SK-N-SH (cell line): Measurements from ENCODE around the gene LIX1L. TPM values are rescaled to one million over a fixed set of nuclear protein-coding genes. Genes with fewer than 3 reads are reported as not detected.

Experiments
- CTCF ChIA-PET: fragments of 300-600, 350-600 bp; formaldehyde crosslinking; extraction: SDS; loops from one replicate; lab custom pipeline; 2021; lab: Yijun Ruan, JAX
- POLR2A ChIA-PET: fragments of 350-600 bp; sonication (Branson Sonifier 250); formaldehyde crosslinking; extraction: SDS; loops from one replicate; lab custom pipeline; 2020; ENCODE audit warnings: antibody characterized with exemption, inconsistent platforms; lab: Yijun Ruan, JAX
- DNase-seq: peaks from one replicate; pipeline ENCODE4 v3.0.0; 2012
- H2AFZ ChIP-seq: fragments of 200-600 bp; sonication (generic); 2 replicates; pipeline ENCODE4 v1.8.1; 2016; ENCODE audit warnings: antibody characterized with exemption, mild to moderate bottlenecking, low read depth
- H3F3A ChIP-seq: fragments of 200-600 bp; sonication (generic); replicated peaks from 2 replicates; pipeline ENCODE3; 2016; ENCODE audit warnings: antibody characterized with exemption, mild to moderate bottlenecking; ENCODE audit not compliant: insufficient read depth
- H3K27ac ChIP-seq, 2 experiments: fragments of 200-500 bp in 1 of 2; fragments of 200-600 bp in 1 of 2; sonication (Bioruptor generic) in 1 of 2; sonication (generic), shearing (Covaris generic) in 1 of 2; 2 replicates each; pipeline versions ENCODE4 v1.5.1 to v1.6.1; 2014 to 2016; ENCODE audit warnings: low read depth in 2 of 2, inconsistent platforms in 1 of 2, low read length in 1 of 2, mild to moderate bottlenecking in 1 of 2, mixed read lengths in 1 of 2
- H3K27me3 ChIP-seq: fragments of 200-600 bp; sonication (generic), shearing (Covaris generic); 2 replicates; pipeline ENCODE4 v1.6.1; 2016; ENCODE audit warnings: mixed run types; ENCODE audit not compliant: insufficient read depth
- H3K36me3 ChIP-seq, 2 experiments: fragments of 200-500 bp in 1 of 2; fragments of 200-600 bp in 1 of 2; sonication (Bioruptor generic) in 1 of 2; sonication (generic) in 1 of 2; replicated peaks in 1 of 2; 2 replicates each; pipeline versions ENCODE3 to v1.5.1; 2014 to 2016; ENCODE audit warnings: low read length in 1 of 2, mild to moderate bottlenecking in 1 of 2; ENCODE audit not compliant: insufficient read depth in 2 of 2, control insufficient read depth in 1 of 2
- H3K4me1 ChIP-seq, 2 experiments: fragments of 200-500 bp in 1 of 2; fragments of 200-600 bp in 1 of 2; sonication (Bioruptor generic) in 1 of 2; sonication (generic), shearing (Covaris generic) in 1 of 2; 2 replicates each; pipeline versions ENCODE4 v1.5.1 to v1.6.1; 2014 to 2016; ENCODE audit warnings: low read depth in 1 of 2, low read length in 1 of 2, mixed run types in 1 of 2; ENCODE audit not compliant: insufficient read depth in 2 of 2, control insufficient read depth in 1 of 2
- H3K4me2 ChIP-seq: fragments of 200-600 bp; sonication (generic), shearing (Covaris generic); 2 replicates; pipeline ENCODE4 v1.6.1; 2017; ENCODE audit warnings: mixed run types
- H3K4me3 ChIP-seq, 2 experiments: fragments of 200-500 bp in 1 of 2; fragments of 200-600 bp in 1 of 2; sonication (Bioruptor generic) in 1 of 2; sonication (generic), shearing (Covaris generic) in 1 of 2; 2 replicates each; pipeline versions ENCODE4 v1.5.1 to v1.8.1; 2014 to 2016; ENCODE audit warnings: low read depth in 2 of 2, inconsistent platforms in 1 of 2, low read length in 1 of 2, mild to moderate bottlenecking in 1 of 2, mixed read lengths in 1 of 2, moderate library complexity in 1 of 2
- H3K79me2 ChIP-seq: fragments of 200-600 bp; sonication (generic); 2 replicates; pipeline ENCODE4 v1.8.1; 2017; ENCODE audit warnings: mild to moderate bottlenecking; ENCODE audit not compliant: insufficient read depth
- H3K9ac ChIP-seq: fragments of 200-600 bp; sonication (generic); 2 replicates; pipeline ENCODE4 v1.6.1; 2017; ENCODE audit warnings: mixed run types
- H3K9me2 ChIP-seq: fragments of 200-600 bp; sonication (generic); 2 replicates; pipeline ENCODE4 v1.6.1; 2017; ENCODE audit warnings: mixed run types
- H3K9me3 ChIP-seq: fragments of 200-600 bp; sonication (generic); 2 replicates; pipeline ENCODE4 v1.6.1; 2017; ENCODE audit warnings: mixed run types, mild to moderate bottlenecking, moderate library complexity
- H4K20me1 ChIP-seq: fragments of 200-600 bp; sonication (generic); 2 replicates; pipeline ENCODE4 v1.6.1; 2017; ENCODE audit warnings: mild to moderate bottlenecking, mixed run types; ENCODE audit not compliant: insufficient read depth
- ELF1 ChIP-seq: IDR thresholded peaks from 2 replicates; pipeline ENCODE4 v1.4.0; 2012
- EP300 ChIP-seq, 2 experiments: IDR thresholded peaks; 2 replicates each; pipeline versions ENCODE4 v1.4.0 to v1.6.1; 2012; ENCODE audit warnings: borderline replicate concordance in 1 of 2, low read depth in 1 of 2, low read length in 1 of 2
- FOSL2 ChIP-seq: IDR thresholded peaks from 2 replicates; pipeline ENCODE4 v1.4.0; 2012; ENCODE audit warnings: low read depth, mild to moderate bottlenecking, moderate library complexity, borderline replicate concordance
- FOXM1 ChIP-seq: IDR thresholded peaks from 2 replicates; pipeline ENCODE4 v1.4.0; 2012; ENCODE audit warnings: low read depth, mild to moderate bottlenecking
- MXI1 ChIP-seq: IDR thresholded peaks from 2 replicates; pipeline ENCODE4 v1.6.1; 2012; ENCODE audit warnings: mild to moderate bottlenecking, low read depth, low read length, improper control_type of control experiment
- NFIC ChIP-seq: IDR thresholded peaks from 2 replicates; pipeline ENCODE4 v1.4.0; 2012; ENCODE audit warnings: borderline replicate concordance
- RAD21 ChIP-seq: IDR thresholded peaks from 2 replicates; pipeline ENCODE4 v1.6.1; 2012; ENCODE audit warnings: mild to moderate bottlenecking, low read length
- RFX5 ChIP-seq: IDR thresholded peaks from 2 replicates; pipeline ENCODE4 v1.6.1; 2012; ENCODE audit warnings: mild to moderate bottlenecking, improper control_type of control experiment, low read length
- RXRA ChIP-seq: IDR thresholded peaks from 2 replicates; pipeline ENCODE4 v1.4.0; 2012; ENCODE audit warnings: low read depth, mild to moderate bottlenecking, borderline replicate concordance
- SIN3A ChIP-seq: IDR thresholded peaks from 2 replicates; pipeline ENCODE4 v1.6.1; 2012; ENCODE audit warnings: low read depth, mild to moderate bottlenecking, low read length, moderate library complexity, borderline replicate concordance
- TCF12 ChIP-seq: IDR thresholded peaks from 2 replicates; pipeline ENCODE4 v1.4.0; 2012
- TEAD4 ChIP-seq: IDR thresholded peaks from 2 replicates; pipeline ENCODE4 v1.4.0; 2012; ENCODE audit warnings: mild to moderate bottlenecking, borderline replicate concordance; ENCODE audit not compliant: insufficient read depth
- WGBS: methylation state at CpG from one replicate; pipeline ENCODE4 v1.1.6; 2017; ENCODE audit warnings: low lambda C conversion rate; 5-methylcytosine and 5-hydroxymethylcytosine counted together
- polyA plus RNA-seq, 3 experiments: library from polyadenylated mRNA; depleted of rRNA; stranded (reverse); fragments of >200 nt; gene quantifications; 2 replicates each; pipeline ENCODE4 v1.2.3, GENCODE V29; 2012
- TF ChIP-seq, protein P1 (sequence below): IDR thresholded peaks from 2 replicates; pipeline ENCODE4 v1.4.0; 2012; ENCODE audit warnings: low read depth
- TF ChIP-seq, protein P2 (sequence below): IDR thresholded peaks from 2 replicates; pipeline ENCODE4; 2012
- TF ChIP-seq, protein P3 (sequence below): IDR thresholded peaks from 2 replicates; pipeline ENCODE4 v1.4.0; 2012; ENCODE audit warnings: low read depth, borderline replicate concordance
- TF ChIP-seq, protein P4 (sequence below): fragments of 150-350 bp; IDR thresholded peaks from 2 replicates; pipeline ENCODE4 v1.6.1; 2017; ENCODE audit warnings: antibody characterized with exemption, low read length, low read depth, borderline replicate concordance
- TF ChIP-seq, protein P5 (sequence below): fragments of 150-350 bp; IDR thresholded peaks from 2 replicates; pipeline ENCODE4 v1.6.1; 2016; ENCODE audit warnings: mild to moderate bottlenecking, low read depth, low read length

LIX1L gene
- polyA plus RNA-seq, 1 of the 3 experiments (the other 2 are of a cell fraction) = 39.1 TPM

DNA sequence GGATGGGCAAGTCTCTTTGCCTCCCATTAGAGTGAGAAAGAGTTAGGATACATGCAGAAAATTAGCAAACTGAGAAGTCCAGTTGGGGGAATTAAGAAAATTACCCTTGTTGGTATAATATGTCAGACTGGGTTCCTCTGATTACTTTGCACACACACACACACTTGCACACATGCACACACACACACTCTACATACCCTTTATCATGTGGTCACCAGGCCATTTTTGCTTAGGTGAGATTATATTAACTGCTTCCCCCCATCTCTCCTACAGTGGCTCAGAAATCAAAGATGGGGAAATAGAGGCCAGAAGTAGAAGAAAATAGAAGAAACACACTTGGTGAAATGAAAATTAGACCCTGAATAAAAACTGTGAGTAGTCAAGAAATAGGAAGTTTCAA lies 917 bp upstream of the LIX1L start (continued):
- TF ChIP-seq FOXM1 = no peak

DNA sequence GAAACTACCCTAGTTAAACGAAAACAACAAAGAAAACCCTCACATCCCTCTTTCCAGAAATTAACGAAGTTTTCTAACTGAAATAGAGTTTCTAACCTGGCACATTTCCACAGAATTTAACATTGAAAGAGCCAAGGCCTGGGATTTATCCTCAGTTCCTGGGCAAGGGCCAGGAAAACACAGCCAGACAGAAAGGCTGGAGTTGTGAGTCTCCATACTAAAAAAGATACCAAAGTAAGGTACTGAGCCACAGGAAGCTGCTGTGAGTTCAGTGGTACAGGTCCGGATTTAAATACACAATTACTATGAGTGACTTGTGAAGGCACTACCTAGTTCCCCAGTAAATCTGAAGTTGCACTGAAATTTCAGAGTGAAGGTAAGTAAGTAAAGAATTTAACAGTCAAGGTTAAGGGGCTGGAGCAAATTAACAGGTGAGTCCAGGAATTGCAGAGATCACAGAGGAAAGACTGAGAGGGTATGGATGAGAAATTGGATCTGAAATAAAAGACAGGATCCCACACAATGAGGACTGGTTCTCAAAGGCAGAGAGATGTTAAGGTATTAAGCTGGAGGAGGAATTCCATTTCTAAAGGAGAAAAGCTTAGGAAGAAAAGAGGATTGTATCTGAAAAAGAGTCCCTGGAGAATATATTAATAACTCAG lies 905 bp downstream of the LIX1L start:
- Histone ChIP-seq H3K9ac (peak overlapping the region; percentile 73), H3K4me2 (peak overlapping the region; percentile 78), H3K4me1 (peaks cover 25 to 47% of the 10 kb centered on the region in 2 experiments; a peak in 3 of 4 replicates), H3K4me3 (peak overlapping the region; percentile 62 to 74), H4K20me1 (no peaks in the 10 kb centered on the region; the same call in 1 of the 2 replicates), H3K79me2 (peaks cover 55% of the 10 kb centered on the region), H3K36me3 (peaks cover 4% of the 10 kb centered on the region in 2 experiments), H3K9me2 (no peaks in the 10 kb centered on the region), H2AFZ (no peak overlapping the region; the same call in 1 of the 2 replicates), H3K27me3 (no peaks in the 10 kb centered on the region), H3F3A (peaks cover 24% of the 10 kb centered on the region), H3K27ac (peak overlapping the region; percentile 82 to 99), H3K9me3 (no peaks in the 10 kb centered on the region)
- no peak for TF ChIP-seq TEAD4
- TF ChIP-seq FOXM1 = no peak
- TF ChIP-seq NFIC = no peak
- TF ChIP-seq RFX5 = no peak
- TF ChIP-seq ELF1 = no peak
- TF ChIP-seq FOSL2 = no peak
- TF ChIP-seq, protein P1, sequence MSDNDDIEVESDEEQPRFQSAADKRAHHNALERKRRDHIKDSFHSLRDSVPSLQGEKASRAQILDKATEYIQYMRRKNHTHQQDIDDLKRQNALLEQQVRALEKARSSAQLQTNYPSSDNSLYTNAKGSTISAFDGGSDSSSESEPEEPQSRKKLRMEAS = no peak
- TF ChIP-seq, protein P2, sequence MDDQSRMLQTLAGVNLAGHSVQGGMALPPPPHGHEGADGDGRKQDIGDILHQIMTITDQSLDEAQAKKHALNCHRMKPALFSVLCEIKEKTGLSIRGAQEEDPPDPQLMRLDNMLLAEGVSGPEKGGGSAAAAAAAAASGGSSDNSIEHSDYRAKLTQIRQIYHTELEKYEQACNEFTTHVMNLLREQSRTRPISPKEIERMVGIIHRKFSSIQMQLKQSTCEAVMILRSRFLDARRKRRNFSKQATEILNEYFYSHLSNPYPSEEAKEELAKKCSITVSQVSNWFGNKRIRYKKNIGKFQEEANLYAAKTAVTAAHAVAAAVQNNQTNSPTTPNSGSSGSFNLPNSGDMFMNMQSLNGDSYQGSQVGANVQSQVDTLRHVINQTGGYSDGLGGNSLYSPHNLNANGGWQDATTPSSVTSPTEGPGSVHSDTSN = no peak
- TF ChIP-seq SIN3A = no peak
- TF ChIP-seq, protein P3, sequence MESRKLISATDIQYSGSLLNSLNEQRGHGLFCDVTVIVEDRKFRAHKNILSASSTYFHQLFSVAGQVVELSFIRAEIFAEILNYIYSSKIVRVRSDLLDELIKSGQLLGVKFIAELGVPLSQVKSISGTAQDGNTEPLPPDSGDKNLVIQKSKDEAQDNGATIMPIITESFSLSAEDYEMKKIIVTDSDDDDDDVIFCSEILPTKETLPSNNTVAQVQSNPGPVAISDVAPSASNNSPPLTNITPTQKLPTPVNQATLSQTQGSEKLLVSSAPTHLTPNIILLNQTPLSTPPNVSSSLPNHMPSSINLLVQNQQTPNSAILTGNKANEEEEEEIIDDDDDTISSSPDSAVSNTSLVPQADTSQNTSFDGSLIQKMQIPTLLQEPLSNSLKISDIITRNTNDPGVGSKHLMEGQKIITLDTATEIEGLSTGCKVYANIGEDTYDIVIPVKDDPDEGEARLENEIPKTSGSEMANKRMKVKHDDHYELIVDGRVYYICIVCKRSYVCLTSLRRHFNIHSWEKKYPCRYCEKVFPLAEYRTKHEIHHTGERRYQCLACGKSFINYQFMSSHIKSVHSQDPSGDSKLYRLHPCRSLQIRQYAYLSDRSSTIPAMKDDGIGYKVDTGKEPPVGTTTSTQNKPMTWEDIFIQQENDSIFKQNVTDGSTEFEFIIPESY = no peak
- TF ChIP-seq, protein P4, sequence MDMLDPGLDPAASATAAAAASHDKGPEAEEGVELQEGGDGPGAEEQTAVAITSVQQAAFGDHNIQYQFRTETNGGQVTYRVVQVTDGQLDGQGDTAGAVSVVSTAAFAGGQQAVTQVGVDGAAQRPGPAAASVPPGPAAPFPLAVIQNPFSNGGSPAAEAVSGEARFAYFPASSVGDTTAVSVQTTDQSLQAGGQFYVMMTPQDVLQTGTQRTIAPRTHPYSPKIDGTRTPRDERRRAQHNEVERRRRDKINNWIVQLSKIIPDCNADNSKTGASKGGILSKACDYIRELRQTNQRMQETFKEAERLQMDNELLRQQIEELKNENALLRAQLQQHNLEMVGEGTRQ = no peak
- TF ChIP-seq TCF12 = no peak
- no peak for TF ChIP-seq RAD21
- no peak for TF ChIP-seq MXI1
- no peak for TF ChIP-seq EP300 (IDR thresholded peaks at IDR 0.05; ENCODE audit: borderline replicate concordance in 1 of 2, low read depth in 1 of 2, low read length in 1 of 2)
- TF ChIP-seq RXRA = no peak
- TF ChIP-seq, protein P5, sequence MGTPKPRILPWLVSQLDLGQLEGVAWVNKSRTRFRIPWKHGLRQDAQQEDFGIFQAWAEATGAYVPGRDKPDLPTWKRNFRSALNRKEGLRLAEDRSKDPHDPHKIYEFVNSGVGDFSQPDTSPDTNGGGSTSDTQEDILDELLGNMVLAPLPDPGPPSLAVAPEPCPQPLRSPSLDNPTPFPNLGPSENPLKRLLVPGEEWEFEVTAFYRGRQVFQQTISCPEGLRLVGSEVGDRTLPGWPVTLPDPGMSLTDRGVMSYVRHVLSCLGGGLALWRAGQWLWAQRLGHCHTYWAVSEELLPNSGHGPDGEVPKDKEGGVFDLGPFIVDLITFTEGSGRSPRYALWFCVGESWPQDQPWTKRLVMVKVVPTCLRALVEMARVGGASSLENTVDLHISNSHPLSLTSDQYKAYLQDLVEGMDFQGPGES = no peak
- WGBS = 11% methylated on average over 3 of the region's 3 CpGs
- CTCF ChIA-PET = interaction anchor here (0.7 to 1.3 kb wide), 3 partner anchors 23 to 38 kb away, joined by 3 to 4 read pairs (median 3); partner anchors contain the start of genes PEX11B and RBM8A
- DNase-seq = no peak
- POLR2A ChIA-PET = interaction anchor here (1.4 to 2.5 kb wide), 4 partner anchors 30 to 98 kb away, joined by 4 to 34 read pairs (median 8); partner anchors contain the start of genes PEX11B, PIAS3 and RBM8A
